ENCODE results near the gene ST8SIA1.

ST8SIA1 gene

GRCh38 chr12:22231836-22232235 lies 102.7 kb downstream of the ST8SIA1 start:
- no peak for DNase-seq

GRCh38 chr12:22231078-22231477 lies 103.4 kb downstream of the ST8SIA1 start:
- no peak for DNase-seq

DNA sequence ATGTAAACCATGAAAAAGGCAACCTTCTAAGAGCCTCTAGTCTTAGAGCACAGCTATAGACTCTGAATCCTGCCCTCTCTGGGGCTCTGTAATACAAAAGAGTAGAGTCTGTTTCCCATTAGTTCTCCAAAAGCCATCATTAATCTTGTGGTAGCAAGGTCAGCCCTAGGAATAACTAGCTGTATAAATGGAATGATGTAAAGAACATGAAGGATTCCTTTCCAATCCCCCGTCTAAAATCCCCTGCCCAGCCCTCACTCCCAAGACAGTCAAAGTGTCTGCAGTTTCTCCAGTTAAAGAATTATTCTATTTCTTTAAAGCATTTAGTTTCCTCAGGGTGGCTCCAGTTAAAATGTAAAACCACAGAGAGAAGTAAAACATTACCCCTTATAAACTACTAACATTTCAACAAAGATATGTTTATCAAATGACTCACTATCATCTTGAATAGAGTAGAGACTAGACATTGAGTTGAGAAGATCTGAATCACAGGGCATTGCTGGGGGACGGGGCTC lies 104.2 kb downstream of the ST8SIA1 start:
- no peak for DNase-seq

GRCh38 chr12:22229652-22230279 lies 104.7 kb downstream of the ST8SIA1 start:
- no peak for DNase-seq

DNA sequence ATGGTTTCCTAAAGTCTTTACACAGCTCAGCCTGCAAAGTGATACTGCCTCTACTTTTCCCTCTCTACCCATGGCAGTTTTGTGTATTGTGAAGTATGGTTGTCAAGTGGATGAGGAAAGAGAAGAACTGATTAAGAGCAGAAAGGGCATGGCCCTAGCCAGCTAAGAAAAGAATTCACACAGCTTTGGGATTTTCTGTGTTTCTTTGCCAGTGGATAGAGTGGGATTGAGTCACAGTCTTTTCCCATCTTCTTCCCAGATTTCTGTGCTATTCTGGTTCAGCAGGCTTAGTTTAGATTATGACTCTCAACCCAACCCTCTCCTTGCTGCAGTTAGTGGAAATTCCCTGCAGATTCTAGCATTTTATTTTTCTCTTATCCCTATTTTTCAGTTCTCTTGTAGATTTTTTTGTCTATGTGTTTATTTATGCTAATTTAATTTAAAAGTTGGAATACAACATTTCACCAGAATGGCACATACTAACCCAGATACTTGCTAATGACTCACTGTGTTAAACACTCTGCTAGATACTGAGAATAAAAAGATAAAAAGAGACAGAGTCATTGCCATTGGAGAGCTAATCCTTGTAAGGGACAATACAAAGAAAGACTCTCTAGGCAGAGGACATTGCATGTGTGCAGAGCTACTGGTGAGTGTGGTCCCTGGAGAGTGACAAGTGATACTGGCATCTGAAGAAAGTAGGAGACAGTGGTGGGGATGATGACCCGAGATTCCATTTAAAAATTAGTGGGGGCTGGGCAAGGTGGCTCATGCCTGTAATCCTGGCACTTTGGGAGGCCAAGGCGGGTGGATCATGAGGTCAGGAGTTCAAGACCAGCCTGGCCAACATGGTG lies 106.3 kb downstream of the ST8SIA1 start:
- no peak for DNase-seq

- no peak for DNase-seq
Measured at GRCh38 chr12:22223356-22223755, 111.2 kb downstream of the ST8SIA1 start.

GRCh38 chr12:22217556-22217955 lies 117.0 kb downstream of the ST8SIA1 start:
- no peak for DNase-seq

DNA sequence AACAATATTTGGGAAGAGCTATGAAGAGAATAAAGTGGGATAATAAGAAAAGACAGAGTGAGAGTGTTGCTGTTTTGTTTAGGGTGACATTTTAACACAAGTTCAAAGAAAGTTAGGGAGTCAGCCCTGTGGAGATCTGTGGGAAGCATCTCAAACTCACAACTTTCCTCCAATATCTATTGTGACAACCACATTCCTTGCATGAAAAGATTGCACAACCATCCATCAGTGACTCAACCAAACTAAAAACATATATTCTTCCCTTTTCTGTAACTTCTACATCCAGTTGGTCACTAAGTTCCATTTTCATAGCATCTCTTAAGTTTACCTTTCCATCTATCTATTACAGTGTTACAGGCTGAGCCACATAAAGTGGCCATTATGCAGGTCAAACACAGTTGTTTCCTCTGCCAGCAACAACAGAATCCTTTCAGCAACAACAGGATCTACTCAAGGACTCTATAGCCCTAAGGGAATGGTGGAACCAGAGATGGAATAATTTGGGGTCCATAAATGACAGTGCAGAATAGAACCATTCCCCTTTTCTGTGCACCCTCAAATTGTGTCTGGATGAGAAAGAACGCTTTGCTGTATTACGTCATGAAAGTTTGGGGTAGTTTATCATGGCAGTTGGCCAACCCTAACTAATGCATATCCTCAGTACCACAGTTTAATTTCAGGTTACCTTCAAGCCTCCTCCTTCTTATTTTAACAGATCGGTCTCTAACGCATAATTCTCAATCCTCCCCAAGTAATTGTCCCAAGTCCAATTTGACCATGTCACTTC lies 118.8 kb downstream of the ST8SIA1 start:
- DNase-seq, result no peak

DNA sequence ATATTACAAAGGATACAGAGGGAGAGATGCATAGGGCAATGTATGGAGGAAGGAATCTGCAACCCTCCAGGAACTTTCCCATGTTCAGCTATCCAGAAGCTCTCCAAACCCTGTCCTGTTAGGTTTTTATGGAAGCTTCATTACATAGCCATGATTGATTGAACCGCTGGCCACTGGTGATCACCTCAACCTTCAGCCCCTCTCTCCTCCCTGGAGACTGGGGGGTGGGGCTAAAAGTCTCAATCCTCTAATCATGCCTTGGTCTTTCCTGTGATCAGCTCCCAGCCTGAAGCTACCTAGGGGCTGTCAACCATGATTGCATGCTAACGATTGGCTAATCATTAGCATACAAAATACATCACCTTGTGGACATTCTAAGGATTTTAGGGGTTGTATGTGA lies 123.4 kb downstream of the ST8SIA1 start:
- DNase-seq, result no peak

GRCh38 chr12:22209422-22209821 lies 125.1 kb downstream of the ST8SIA1 start:
- DNase-seq, result no peak

DNA sequence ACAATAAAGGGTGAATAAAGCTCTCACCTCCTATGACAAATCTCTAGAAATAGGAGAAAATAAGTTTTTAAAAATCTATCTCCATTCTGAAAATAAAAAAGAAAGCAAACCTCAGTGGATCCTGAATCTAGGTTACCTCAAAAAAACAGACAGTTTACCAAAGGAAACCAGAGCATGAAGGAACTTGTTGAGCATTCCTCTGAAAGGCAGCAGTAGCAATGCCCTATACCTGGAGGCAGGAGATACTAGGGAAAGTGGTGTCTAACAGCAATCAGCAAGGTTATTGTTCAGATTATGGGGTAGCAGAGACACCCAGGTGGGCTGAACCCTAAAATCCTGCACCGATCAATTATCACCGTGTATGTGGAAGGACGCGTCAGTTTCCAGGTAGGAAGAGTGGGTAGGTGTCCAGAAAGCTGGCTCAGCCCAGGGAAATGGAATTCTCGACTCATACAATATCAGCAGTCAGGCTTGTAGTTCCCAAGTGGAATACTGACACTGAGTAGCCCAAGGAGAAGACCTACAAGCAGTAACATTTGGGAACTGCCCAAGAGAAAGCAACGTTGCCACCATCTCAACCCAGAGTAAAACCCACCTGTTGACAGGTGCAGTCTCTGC lies 128.3 kb downstream of the ST8SIA1 start:
- no peak for DNase-seq

GRCh38 chr12:22204391-22204790 lies 130.1 kb downstream of the ST8SIA1 start:
- no peak for DNase-seq

DNA sequence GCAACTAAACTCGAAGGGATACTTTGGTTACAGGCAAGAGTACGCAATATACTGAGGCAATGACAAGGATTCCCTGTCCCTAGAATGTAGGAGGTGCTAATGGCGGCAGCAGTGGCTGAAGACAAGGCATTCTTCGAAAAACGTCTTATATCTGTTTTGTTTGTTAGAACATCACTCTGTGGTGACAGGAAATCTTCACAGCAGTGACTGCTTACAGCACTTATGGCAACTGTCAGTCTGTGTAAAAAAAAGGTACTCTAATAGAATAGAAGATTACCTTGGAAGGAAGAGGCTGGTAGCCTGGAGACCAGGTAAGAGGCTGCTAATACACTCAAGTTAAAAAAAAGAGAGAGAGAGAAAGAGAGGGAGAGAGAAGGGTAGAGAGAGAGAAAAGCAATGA lies 131.7 kb downstream of the ST8SIA1 start:
- no peak for DNase-seq

- DNase-seq, result no peak
Measured at GRCh38 chr12:22201101-22201500, 133.4 kb downstream of the ST8SIA1 start.

GRCh38 chr12:22196236-22196635 lies 138.3 kb downstream of the ST8SIA1 start:
- DNase-seq, result no peak

GRCh38 chr12:22190969-22191368 lies 143.5 kb downstream of the ST8SIA1 start:
- DNase-seq, result no peak

DNA sequence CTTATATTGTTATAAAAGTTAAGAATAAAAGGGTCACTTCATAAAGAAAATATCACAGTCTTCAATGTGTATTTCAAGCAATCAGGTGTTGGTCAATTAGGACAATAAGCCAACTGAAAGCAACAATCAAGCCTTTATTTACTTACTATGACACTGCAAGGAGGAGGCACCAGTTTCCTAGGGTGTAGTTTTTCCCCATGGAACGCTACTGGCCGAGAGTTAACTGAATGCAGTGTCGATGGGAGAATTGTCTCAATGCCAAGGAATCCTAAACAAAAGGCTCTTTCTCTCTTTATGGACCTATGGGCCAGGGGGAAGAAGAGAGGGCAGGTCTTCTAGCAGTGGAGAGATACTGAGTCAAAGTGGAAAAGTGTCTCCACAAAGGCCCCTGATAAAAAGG lies 146.1 kb downstream of the ST8SIA1 start:
- no peak for DNase-seq

DNA sequence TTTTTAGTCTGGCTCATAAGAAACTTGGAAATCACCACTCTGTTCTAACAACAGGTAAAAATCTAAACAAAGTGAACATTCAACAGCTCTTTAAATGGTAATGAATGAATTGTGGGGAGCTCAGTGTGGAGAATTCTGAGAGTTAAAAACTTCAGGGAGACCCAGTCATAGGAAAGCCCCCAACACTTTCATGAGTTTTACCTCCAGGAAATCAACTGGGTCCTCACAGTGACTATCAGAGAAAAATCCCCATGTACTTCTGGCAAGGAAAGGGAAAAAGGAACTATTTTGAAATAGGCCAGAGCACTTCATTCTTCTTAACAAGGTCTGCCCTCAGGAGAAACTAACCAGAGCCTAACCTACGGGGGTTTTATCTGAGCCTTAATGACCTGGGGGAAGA lies 153.8 kb downstream of the ST8SIA1 start:
- no peak for DNase-seq

DNA sequence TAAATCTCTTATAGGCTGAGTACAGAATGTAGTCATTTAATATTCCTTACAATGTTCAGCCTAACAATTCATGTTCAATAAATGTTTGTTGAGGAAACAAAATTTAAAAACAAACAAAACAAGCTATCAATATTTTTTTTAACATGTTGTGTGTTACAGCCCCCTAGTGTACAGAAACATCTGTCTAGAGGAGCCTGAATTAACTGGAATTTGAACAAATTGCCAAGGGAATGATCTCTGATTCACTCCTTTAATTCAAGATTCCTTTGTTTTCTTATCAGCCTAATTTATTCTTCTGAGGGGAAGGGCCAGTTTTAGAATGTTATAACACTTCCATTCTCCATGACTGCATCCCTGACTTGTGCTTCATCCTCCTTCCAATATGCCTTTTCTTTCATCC lies 161.3 kb downstream of the ST8SIA1 start:
- DNase-seq, result no peak

DNA sequence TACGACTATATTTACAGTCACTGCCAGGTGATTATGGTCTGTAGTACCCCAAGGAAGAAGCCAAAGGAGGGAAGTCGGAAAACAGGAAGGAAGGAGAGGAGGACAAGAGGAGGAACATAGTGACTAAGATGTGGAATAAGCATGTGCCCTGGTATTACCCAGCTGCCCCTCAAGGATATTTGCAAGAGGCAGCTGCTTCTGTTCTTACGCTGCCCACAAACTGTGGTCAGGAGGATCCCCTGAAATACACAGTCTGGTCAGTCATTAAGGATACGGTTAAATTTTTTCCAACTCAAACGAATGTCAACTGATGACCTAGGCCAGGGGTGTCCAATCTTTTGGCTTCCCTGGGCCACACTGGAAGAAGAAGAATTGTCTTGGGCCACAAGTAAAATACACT lies 162.0 kb downstream of the ST8SIA1 start:
- no peak for DNase-seq

DNA sequence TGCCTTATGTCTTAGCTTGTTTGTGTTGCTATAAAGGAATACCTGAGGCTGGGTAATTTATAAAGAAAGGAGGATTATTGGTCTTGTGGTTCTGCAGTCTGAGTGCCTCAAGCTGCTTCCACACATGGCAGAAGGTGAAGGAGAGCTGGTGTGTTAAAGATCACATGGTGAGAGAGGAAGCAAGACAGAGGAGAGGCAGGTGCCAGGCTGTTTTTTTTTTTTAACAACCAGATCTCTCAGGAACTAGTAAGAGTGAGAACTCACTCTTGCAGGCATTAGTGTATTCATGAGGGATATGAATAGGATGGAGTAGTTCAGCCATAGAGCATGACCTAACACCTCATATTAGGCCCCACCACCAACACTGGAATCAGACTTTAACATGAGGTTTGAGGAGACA lies 165.1 kb downstream of the ST8SIA1 start:
- no peak for DNase-seq

GRCh38 chr12:22164139-22164538 lies 170.4 kb downstream of the ST8SIA1 start:
- DNase-seq, result no peak

DNA sequence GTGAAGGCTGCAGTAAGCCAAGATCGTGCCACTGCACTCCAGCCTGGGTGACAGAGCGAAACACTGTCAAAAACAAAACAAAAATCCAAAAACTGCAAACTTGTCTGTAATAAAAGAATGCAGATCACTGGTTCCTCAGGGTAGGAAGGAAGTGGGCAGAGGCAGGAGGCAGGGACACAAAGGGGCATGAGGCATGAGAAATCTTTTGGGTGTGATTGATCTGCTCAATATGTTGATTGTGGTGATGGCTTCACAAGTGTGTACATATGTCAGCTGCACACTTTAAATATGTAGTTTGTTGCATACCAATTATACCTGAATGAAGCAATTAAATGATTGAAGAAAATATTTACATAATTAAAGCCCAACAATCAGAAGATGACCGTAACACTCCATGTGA lies 170.9 kb downstream of the ST8SIA1 start:
- DNase-seq, result no peak
